GM18517 (cell line): ENCODE results near the gene CDC42EP5.
"Not testable (repeated sequence)": the region's sequence is repeated elsewhere in the genome, so short reads cannot be mapped to it uniquely, and the experiment has no call there.

ENCODE experiments used
- ATAC-seq: cut with Tn5 transposase; IDR thresholded peaks from one replicate; pipeline ENCODE4 v1.9.1; 2021; ENCODE audit warnings: mild to moderate bottlenecking, moderate library complexity; ENCODE audit not compliant: unreplicated experiment

CDC42EP5 gene, protein sequence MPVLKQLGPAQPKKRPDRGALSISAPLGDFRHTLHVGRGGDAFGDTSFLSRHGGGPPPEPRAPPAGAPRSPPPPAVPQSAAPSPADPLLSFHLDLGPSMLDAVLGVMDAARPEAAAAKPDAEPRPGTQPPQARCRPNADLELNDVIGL

DNA sequence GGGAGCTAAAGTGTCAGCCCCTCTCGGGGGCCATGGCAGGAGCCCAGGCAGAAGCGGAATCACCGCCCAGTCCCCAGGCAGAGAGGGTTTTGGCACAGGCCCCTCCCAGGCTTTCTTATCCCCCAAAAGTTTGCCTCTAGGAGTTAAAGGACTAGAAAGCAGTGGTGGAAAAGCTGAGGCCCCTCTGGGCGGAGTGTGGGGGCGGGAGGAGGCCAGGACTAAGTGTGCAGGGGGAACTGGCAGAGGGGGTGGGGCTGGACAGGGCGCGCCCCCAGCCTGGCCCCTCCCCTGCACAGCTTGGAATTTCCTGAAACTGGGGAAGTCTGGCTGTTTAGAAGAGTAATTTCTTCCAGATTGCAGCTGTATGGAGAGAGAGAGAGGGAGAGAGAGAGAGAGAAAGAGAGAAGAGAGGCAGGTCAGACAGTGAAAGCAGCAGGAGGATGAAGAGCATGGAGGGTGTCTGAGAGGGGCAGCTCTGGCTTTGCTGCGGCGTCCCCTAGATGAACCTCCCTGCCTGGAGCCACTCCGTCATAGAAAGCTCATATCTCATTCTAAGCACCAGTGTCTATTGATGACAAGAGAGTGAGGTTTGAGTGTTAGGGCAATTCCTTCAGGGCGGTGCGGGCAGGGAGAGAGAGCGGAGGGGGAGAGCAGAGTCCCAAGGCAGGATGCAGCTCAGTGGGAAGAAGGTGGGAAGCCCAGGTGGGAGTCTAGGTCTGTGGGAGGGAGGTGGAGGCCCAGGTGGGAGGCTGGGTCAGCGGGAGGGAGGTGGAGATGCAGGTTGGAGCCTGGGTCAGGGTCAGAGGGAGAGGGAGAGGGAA is at the start of gene CDC42EP5:
TSS of gene CDC42EP5 (minus strand) at position 226 of the 821 bp plus-strand sequence. CDS start 7,749 bp downstream, outside the sequence.
- ATAC-seq: no peak

DNA sequence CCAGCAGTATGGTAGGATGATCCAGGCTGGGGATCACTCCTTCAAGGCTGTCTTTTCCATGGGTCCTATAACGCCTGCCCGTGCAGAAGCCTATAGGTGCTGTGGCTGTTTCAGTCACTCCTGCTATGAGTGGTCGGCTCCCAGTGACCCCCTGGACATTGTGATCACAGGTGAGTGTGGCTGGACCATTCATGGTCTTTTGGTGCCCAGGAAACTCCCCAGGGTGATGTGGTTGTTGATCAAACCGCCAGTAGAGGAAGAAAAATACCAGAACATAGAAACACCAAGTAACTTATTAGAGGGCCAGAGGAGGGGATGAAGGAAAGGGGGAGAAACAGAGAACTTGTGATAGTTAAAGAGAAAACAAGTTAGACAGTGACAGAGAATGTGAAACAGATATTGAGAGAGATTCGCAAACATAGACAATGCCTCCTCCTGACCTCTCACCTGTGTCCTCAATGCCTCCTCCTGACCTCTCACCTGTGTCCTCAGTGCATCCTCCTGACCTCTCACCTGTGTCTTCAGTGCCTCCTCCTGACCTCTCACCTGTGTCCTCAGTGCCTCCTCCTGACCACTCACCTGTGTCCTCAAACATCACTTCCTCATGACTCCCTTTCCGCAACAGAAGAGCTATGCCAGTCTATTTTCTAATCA is 48.9 kb upstream of the CDC42EP5 start:
- ATAC-seq: no peak

GRCh38 chr19:54521022-54521859 is 48.1 kb upstream of the CDC42EP5 start:
- ATAC-seq: no peak

DNA sequence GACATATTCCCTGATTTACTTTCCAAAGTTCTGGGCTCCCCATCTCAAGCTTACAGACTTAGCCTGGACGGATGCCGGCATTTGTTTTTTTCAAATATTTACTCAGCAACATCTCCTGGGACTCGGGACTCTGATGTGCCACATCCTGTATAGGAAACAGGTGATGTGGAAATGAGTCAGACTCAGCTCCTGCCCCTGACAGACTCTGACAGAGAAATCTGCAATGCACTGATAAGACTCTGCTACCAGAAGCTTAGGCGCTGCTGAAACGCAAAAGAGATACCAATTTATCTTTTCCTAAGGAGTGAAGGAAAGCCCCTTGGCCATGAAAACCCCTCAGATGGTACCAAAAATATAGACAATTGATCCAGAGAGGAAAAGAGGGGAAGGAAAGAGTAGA is 45.7 kb upstream of the CDC42EP5 start:
- no peak for ATAC-seq

DNA sequence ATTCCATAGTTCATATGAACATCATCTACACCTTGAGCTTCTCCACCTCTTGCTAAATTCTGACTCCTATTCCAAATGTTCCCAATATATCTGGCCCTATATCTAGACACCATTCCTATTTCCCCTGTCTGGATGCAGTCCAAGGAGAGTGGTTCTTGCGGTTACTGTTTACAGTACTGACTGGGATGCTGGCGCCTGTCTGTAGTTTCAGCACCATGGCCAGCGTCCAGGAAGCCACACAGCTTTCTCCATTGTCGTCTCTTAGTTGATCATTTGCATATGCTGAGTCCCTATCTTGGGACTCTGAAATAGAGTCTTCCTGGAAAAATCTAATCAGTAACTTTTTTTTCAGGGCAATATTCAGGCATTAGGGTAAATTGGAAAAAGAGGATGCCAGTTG is 44.4 kb upstream of the CDC42EP5 start:
- ATAC-seq: no peak

GRCh38 chr19:54515156-54515555 is 42.1 kb upstream of the CDC42EP5 start:
- no peak for ATAC-seq

- ATAC-seq: not testable (repeated sequence)
These were observed 36.3 kb upstream of the CDC42EP5 start for GRCh38 chr19:54509200-54509940.

DNA sequence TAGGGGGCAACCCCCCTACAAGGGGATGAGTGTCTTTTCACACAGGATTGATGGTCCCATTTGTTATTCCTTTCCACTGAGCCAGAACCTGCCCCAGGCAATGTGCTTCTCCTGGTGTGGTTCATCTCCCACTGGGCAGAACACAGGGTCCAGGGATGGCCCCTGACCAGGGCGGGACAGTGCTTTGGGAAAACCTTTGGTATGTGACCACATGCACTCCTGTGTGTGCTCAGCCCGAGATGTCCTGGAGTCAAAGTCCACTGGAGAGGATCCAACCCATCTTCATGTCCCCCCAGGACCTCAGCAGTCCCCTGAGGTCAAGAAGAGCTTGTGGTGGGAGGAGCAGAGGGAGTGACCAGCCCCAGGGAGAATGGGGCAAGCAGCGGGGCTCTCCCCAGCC is 35.4 kb upstream of the CDC42EP5 start:
- ATAC-seq: not testable (repeated sequence)

DNA sequence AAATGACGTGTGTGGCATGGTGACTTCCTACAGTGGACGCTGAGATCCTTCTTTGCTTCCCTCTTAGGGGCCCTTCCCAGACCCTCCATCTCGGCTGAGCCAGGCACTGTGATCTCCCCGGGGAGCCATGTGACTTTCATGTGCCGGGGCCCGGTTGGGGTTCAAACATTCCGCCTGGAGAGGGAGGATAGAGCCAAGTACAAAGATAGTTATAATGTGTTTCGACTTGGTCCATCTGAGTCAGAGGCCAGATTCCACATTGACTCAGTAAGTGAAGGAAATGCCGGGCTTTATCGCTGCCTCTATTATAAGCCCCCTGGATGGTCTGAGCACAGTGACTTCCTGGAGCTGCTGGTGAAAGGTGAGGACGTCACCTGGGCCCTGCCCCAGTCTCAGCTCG is 34.7 kb upstream of the CDC42EP5 start:
- ATAC-seq: no peak

DNA sequence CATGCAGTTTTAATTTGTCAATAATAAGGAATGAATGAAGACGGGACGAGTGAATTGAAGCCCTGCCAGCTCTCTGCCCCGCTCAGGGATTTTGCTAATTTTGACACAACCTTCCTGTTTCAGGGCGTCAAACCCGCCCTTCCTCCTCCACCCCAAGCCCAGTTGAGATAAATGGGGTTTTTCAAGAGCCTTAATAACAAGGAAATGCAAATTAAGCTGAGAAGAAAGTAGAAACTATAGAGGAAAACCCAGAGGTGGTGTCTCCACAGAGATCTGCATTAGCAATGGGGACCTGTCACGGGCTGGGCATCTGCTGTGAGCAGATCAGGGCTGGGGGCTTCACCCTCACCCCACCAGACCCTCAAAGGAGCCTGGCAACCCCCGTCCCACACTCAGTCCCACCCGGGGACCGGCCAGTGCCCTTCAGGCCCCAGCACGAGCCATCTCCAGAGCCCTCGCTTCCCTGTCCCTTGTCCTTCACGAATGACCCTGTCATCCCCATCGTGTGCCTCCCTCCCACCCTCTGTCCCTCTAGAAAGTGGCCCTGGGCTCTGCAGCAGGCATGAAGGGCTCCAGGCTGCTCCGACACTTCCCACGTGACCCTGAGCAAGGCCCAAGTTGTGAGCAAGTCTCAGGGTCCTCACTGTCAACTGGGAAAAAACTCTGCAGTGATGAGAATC is 34.1 kb upstream of the CDC42EP5 start:
- not testable (repeated sequence) for ATAC-seq

DNA sequence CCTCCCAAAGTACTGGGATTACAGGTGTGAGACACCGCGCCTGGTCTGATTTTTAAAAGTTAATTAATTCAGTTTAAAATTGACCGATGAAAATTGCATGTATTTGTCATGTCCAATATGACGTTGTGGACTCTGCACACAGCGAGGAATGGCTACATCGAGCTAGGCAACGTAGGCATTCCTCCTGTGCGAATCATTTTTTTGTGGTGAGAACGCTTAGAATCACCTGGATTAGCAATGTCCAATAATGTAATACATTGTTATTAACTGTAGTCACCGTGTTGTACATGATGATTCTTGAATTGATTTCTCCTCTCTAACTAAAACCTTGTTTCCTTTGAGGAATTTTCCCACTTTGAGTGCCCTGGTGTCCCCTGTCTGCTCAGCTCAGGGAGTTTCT is 33.0 kb upstream of the CDC42EP5 start:
- no peak for ATAC-seq

DNA sequence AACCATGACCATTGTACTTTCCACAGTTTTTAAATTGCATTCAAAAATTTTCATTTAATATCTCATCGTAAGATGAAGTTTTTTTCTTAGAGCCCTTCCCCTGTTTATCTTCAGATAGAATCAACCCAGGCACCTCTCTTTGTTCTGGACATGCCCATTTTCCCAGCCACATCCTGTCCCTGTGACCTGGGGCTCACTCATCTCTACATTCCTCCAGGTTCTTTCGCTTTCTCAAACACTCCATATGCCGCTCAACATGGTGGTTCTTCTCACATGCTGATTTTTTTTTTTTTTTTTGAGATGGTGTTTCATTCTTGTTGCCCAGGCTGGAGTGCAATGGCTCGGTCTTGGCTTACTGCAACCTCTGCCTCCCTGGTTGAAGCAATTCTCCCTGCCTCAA is 32.4 kb upstream of the CDC42EP5 start:
- ATAC-seq: not testable (repeated sequence)

GRCh38 chr19:54502518-54503048 is 29.5 kb upstream of the CDC42EP5 start, which contains the start of gene LAIR2:
LAIR2 (plus strand) TSS chr19:54502831; CDS start chr19:54502919, 88 bp downstream.
- ATAC-seq: no peak

DNA sequence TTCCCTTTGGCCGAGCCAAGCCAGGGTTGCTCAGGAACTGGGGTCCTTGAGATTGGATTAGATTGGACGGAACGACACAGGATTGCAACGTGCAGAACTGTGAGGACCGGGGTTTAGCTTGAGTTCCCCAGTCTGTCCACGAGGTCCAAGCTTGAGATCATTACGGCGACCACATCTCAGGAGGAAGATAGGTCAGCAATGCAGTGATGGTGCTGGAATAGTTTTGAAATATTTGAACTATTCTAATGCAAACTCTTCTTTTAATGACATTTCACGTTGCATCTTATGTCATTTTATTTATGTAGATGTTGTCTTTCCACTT is 25.3 kb upstream of the CDC42EP5 start:
- ATAC-seq: not testable (repeated sequence)

- ATAC-seq: not testable (repeated sequence)
These were observed 24.8 kb upstream of the CDC42EP5 start for GRCh38 chr19:54497747-54498450.

DNA sequence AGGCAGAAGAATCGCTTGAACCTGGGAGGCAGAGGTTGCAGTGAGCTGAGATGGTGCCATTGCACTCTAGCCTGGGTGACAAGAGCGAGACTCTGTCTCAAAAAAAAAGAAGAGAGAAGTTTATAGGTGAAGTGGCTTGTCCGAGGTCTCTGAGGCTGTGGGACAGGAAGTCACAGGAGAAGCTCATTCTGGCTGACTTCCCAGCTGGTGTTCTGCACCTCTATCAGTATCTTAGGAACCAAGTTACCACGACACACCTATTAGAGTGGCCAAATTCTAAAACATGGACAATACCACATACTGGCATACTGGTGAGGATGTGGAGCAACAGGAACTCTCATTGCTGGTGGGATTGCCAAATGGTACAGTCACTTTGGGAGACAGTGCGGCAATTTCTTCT is 22.2 kb upstream of the CDC42EP5 start:
- ATAC-seq: not testable (repeated sequence)

GRCh38 chr19:54493967-54494585 is 21.0 kb upstream of the CDC42EP5 start:
- no peak for ATAC-seq

GRCh38 chr19:54493056-54493455 is 20.0 kb upstream of the CDC42EP5 start:
- ATAC-seq: not testable (repeated sequence)
